ENCODE results near the gene ARHGEF33.

The ARHGEF33 gene

GRCh38 chr2:39015424-39015823, 125.7 kb downstream of the ARHGEF33 start:
- DNase-seq (ENCODE audit: low read depth in 2 of 2) = no peak

GRCh38 chr2:39017334-39017733, 127.7 kb downstream of the ARHGEF33 start:
- no peak for DNase-seq (ENCODE audit: low read depth in 2 of 2)

- DNase-seq (ENCODE audit: low read depth in 2 of 2) = no peak
These were observed 129.0 kb downstream of the ARHGEF33 start for GRCh38 chr2:39018638-39019037.

- no peak for DNase-seq (ENCODE audit: low read depth in 2 of 2)
These were observed 130.7 kb downstream of the ARHGEF33 start for GRCh38 chr2:39020383-39020782.

- no peak for DNase-seq (ENCODE audit: low read depth in 2 of 2)
These were observed 133.1 kb downstream of the ARHGEF33 start for GRCh38 chr2:39022642-39023235.

GRCh38 chr2:39023649-39024048, 134.0 kb downstream of the ARHGEF33 start:
- DNase-seq (ENCODE audit: low read depth in 2 of 2) = no peak

GRCh38 chr2:39024833-39025232, 135.2 kb downstream of the ARHGEF33 start:
- DNase-seq (ENCODE audit: low read depth in 2 of 2) = no peak
